ENCODE results near the gene GRAMD4. TPM values are rescaled to one million over a fixed set of nuclear protein-coding genes. Genes with fewer than 3 reads are reported as not detected.

The GRAMD4 gene
- total RNA-seq, 1 donor from 2014 or later = 58.1 TPM

DNA sequence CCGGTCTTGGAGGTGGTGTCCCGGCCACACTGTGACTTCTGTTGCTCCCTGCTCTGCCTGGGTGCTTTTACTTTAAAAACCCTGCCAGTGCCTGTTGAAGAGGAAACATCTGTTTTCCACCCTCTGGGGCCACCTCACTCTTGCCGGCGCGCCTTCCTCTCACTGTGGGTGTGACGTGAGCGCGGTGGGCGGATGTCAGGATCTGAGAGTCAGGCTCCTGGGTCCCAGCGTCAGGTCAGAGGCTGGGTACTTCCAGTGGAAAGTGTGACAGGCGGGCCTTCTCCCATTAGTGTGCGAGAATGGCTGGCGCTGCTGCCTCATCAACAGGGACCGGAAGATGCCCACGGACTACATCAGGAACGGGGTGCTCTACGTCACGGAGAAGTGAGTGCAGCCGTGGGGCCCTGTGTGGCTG lies 54.2 kb downstream of the GRAMD4 start:
- Histone ChIP-seq H3K27ac (peak overlapping the region; percentile 8), H3K4me3 (peak overlapping the region; percentile 19), H3K36me3 (peaks cover 78% of the 10 kb centered on the region), H3K27me3 (ENCODE audit: low read depth) (no peaks in the 10 kb centered on the region), H3K9me3 (no peaks in the 10 kb centered on the region), H3K4me1 (peaks cover 7% of the 10 kb centered on the region)
- TF ChIP-seq, protein P1, sequence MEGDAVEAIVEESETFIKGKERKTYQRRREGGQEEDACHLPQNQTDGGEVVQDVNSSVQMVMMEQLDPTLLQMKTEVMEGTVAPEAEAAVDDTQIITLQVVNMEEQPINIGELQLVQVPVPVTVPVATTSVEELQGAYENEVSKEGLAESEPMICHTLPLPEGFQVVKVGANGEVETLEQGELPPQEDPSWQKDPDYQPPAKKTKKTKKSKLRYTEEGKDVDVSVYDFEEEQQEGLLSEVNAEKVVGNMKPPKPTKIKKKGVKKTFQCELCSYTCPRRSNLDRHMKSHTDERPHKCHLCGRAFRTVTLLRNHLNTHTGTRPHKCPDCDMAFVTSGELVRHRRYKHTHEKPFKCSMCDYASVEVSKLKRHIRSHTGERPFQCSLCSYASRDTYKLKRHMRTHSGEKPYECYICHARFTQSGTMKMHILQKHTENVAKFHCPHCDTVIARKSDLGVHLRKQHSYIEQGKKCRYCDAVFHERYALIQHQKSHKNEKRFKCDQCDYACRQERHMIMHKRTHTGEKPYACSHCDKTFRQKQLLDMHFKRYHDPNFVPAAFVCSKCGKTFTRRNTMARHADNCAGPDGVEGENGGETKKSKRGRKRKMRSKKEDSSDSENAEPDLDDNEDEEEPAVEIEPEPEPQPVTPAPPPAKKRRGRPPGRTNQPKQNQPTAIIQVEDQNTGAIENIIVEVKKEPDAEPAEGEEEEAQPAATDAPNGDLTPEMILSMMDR (IDR thresholded peaks at IDR 0.05) = no peak
- intact Hi-C loops (cut with DNase I) = no loop called here
- DNase-seq = peak; percentile 72
- peak in 1 of 2 donors; percentile 31 for ATAC-seq

GRCh38 chr22:46674906-46675305 lies 54.7 kb downstream of the GRAMD4 start:
- ATAC-seq (no peak), DNase-seq (no peak)
- Histone ChIP-seq H3K4me1 (peaks cover 7% of the 10 kb centered on the region), H3K4me3 (peak overlapping the region; percentile 19), H3K9me3 (no peaks in the 10 kb centered on the region), H3K27me3 (ENCODE audit: low read depth) (no peaks in the 10 kb centered on the region), H3K27ac (no peak overlapping the region), H3K36me3 (peaks cover 74% of the 10 kb centered on the region)
- intact Hi-C loops (cut with DNase I) = no loop called here
- TF ChIP-seq, protein P1 (IDR thresholded peaks at IDR 0.05) = no peak

DNA sequence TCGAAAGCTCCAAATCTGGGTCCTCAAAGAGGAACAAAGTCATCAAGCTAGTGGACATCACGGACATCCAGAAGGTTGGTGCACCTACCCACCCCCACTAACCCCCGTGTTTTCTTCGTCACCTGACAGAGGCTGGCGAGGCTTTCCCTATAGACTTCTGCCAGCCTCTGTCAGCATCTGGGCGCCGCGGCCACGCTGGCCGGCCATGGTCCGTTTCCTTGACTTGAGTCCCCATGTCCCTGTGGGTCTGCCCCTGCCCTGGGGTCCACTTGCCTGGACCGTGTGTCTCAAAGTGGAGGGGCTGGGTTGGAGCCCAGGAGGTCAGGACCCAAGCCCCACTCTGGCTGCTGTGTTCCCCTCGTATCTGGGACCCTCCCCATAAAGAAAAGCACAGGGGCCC lies 55.3 kb downstream of the GRAMD4 start:
- intact Hi-C loops (cut with DNase I) = no loop called here
- no peak overlapping the region for H3K4me3 ChIP-seq
- DNase-seq = no peak
- no peaks in the 10 kb centered on the region for H3K9me3 ChIP-seq
- peaks cover 70% of the 10 kb centered on the region for H3K36me3 ChIP-seq
- peaks cover 7% of the 10 kb centered on the region for H3K4me1 ChIP-seq
- TF ChIP-seq, protein P1 (IDR thresholded peaks at IDR 0.05) = no peak
- no peak for ATAC-seq
- H3K27me3 ChIP-seq (ENCODE audit: low read depth) = no peaks in the 10 kb centered on the region
- H3K27ac ChIP-seq = no peak overlapping the region

- intact Hi-C loops (cut with DNase I) = no loop called here
- Histone ChIP-seq H3K9me3 (no peaks in the 10 kb centered on the region), H3K4me3 (no peak overlapping the region), H3K27me3 (ENCODE audit: low read depth) (no peaks in the 10 kb centered on the region), H3K27ac (no peak overlapping the region), H3K4me1 (peaks cover 7% of the 10 kb centered on the region), H3K36me3 (peaks cover 65% of the 10 kb centered on the region)
- DNase-seq (no peak), ATAC-seq (no peak)
- TF ChIP-seq, protein P1 (IDR thresholded peaks at IDR 0.05) = no peak
Measured at GRCh38 chr22:46675938-46676337, 55.8 kb downstream of the GRAMD4 start.

DNA sequence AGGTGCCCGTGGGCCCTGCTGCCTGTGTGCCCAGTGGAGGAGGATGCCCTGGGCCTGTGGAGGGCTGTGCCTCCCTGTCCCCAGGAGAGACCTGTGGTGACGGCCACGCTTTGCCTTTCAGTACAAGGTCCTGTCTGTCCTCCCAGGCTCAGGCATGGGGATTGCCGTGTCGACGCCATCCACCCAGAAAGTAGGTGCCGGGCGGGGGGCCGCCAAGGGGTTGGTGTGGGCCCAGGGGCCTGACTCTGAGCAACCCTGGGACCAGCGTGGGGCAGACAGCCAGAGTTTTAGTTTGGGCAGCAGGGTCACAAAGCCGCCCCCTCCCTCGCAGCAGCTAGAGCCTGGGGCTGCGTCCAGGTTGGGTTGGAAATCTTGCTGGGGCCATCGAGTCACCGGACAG lies 56.3 kb downstream of the GRAMD4 start:
- ATAC-seq (no peak), DNase-seq (no peak)
- H3K4me3 ChIP-seq = no peak overlapping the region
- TF ChIP-seq, protein P1 (IDR thresholded peaks at IDR 0.05) = no peak
- H3K4me1 ChIP-seq = peaks cover 7% of the 10 kb centered on the region
- no peak overlapping the region for H3K27ac ChIP-seq
- no peaks in the 10 kb centered on the region for H3K27me3 ChIP-seq (ENCODE audit: low read depth)
- H3K9me3 ChIP-seq = no peaks in the 10 kb centered on the region
- H3K36me3 ChIP-seq = peaks cover 61% of the 10 kb centered on the region
- intact Hi-C loops (cut with DNase I) = no loop called here

DNA sequence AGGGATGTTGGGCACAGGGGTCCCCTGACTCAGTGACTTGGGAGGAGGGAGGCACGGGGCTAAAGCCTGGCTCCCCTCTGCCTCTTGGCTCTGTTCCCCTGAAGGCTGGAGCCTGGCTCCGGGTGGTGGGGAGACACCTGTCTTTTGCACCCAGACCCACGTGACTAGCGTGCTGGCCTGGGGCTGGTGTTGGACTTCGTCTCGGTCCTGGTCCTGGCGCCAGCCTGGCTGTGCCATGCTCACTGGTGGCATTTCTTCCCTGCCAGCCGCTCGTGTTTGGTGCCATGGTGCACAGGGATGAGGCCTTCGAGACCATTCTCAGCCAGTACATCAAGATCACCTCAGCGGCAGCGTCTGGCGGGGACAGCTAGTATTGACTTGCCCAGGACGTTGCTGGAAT lies 56.7 kb downstream of the GRAMD4 start:
- DNase-seq = no peak
- TF ChIP-seq, protein P1 (IDR thresholded peaks at IDR 0.05) = no peak
- no peak overlapping the region for H3K4me3 ChIP-seq
- H3K36me3 ChIP-seq = peaks cover 61% of the 10 kb centered on the region
- H3K9me3 ChIP-seq = no peaks in the 10 kb centered on the region
- H3K4me1 ChIP-seq = peaks cover 7% of the 10 kb centered on the region
- no peaks in the 10 kb centered on the region for H3K27me3 ChIP-seq (ENCODE audit: low read depth)
- H3K27ac ChIP-seq = no peak overlapping the region
- ATAC-seq = no peak
- intact Hi-C loops (cut with DNase I) = no loop called here
